HepG2 (cell line): ENCODE results near the gene CTSO. TPM values are rescaled to one million over a fixed set of nuclear protein-coding genes. Genes with fewer than 3 reads are reported as not detected.

Experiments
- ATAC-seq: fragments of 200-7000 bp; cut with Tn5 transposase; 3 replicates; pipeline ENCODE4 v1.9.1; 2020; ENCODE audit warnings: mild to moderate bottlenecking, moderate library complexity
- BruUV-seq: library from RNA; stranded (reverse); fragments of 400-500 nt; replicated peaks from 2 replicates; lab custom pipeline; 2021; lab: Mats Ljungman, UMichigan
- CTCF ChIA-PET: fragments of 300-600 bp; formaldehyde crosslinking; extraction: SDS; loops from one replicate; lab custom pipeline; 2021; ENCODE audit warnings: low total read pairs, inconsistent platforms, low intra/inter-chr PET ratio; lab: Yijun Ruan, JAX
- POLR2A ChIA-PET: fragments of 350-600 bp; sonication (Branson Sonifier 250); formaldehyde crosslinking; loops from one replicate; lab custom pipeline; 2020; ENCODE audit warnings: antibody characterized with exemption, inconsistent platforms; lab: Yijun Ruan, JAX
- DNase-seq: peaks from one replicate; pipeline ENCODE4 v3.0.0-alpha.2; 2015; ENCODE audit warnings: low spot score
- FAIRE-seq: peaks from 3 replicates; lab custom pipeline; 2011; peaks lifted over from hg19 to GRCh38; lab: Jason Lieb, UNC
- H2AFZ ChIP-seq: one replicate; pipeline ENCODE4 v1.6.1; 2011; ENCODE audit warnings: low read length, inconsistent platforms
- H3K27ac ChIP-seq: fragments of 300-600 bp; 3 replicates; pipeline ENCODE4 v1.8.0; 2011; ENCODE audit warnings: mixed run types, mild to moderate bottlenecking, mixed read lengths, low read length, inconsistent platforms; ENCODE audit not compliant: insufficient read depth; ENCODE audit errors: extremely low read length
- H3K27me3 ChIP-seq, 2 experiments: fragments of 200-600 bp in 1 of 2; 2 replicates in 1 of 2; 3 replicates in 1 of 2; pipeline versions ENCODE4 v1.6.0 to v1.8.0; 2011; ENCODE audit warnings: low read length in 2 of 2, mild to moderate bottlenecking in 2 of 2, moderate library complexity in 2 of 2, inconsistent platforms in 1 of 2; ENCODE audit not compliant: insufficient read depth in 2 of 2, control insufficient read depth in 1 of 2
- H3K36me3 ChIP-seq, 2 experiments: fragments of 200-600 bp in 1 of 2; replicated peaks in 1 of 2; 2 replicates in 1 of 2; 3 replicates in 1 of 2; pipeline versions ENCODE4 v1.5.1 to v1.8.0; 2011; ENCODE audit warnings: low read length in 2 of 2, inconsistent platforms in 1 of 2; ENCODE audit not compliant: insufficient read depth in 2 of 2, control insufficient read depth in 1 of 2
- H3K4me1 ChIP-seq: 2 replicates; pipeline ENCODE4 v1.5.1; 2012; ENCODE audit warnings: low read length, inconsistent platforms; ENCODE audit not compliant: insufficient read depth
- H3K4me2 ChIP-seq: 2 replicates; pipeline ENCODE4 v1.6.0; 2011; ENCODE audit warnings: low read depth, low read length, inconsistent platforms
- H3K4me3 ChIP-seq, 3 experiments: fragments of 200-600 bp in 1 of 3; sonication (generic), shearing (Covaris generic) in 1 of 3; replicated peaks in 1 of 3; 2 replicates each; pipeline ENCODE4 v1.5.1; 2011 to 2016; ENCODE audit warnings: low read length in 3 of 3, inconsistent platforms in 2 of 3, low read depth in 2 of 3, mild to moderate bottlenecking in 2 of 3, control low read depth in 1 of 3, mixed read lengths in 1 of 3; ENCODE audit not compliant: insufficient read depth in 1 of 3
- H3K79me2 ChIP-seq: one replicate; pipeline ENCODE4 v1.6.1; 2011; ENCODE audit warnings: low read length, inconsistent platforms; ENCODE audit not compliant: insufficient read depth
- H3K9ac ChIP-seq: 2 replicates; pipeline ENCODE4 v1.6.0; 2011; ENCODE audit warnings: mild to moderate bottlenecking, low read depth, low read length, inconsistent platforms; ENCODE audit not compliant: insufficient read depth
- H3K9me3 ChIP-seq: 2 replicates; pipeline ENCODE4 v1.5.1; 2012; ENCODE audit warnings: mild to moderate bottlenecking, low read length
- H4K20me1 ChIP-seq: 2 replicates; pipeline ENCODE4 v1.6.0; 2011; ENCODE audit warnings: inconsistent platforms, mild to moderate bottlenecking, low read length, moderate library complexity; ENCODE audit not compliant: insufficient read depth
- BRCA1 ChIP-seq: sonication (generic); formaldehyde crosslinking; IDR thresholded peaks from 2 replicates; pipeline ENCODE4 v1.4.0; 2020; ENCODE audit warnings: missing genetic modification reagents
- ELF1 ChIP-seq: sonication (generic); formaldehyde crosslinking; IDR thresholded peaks from 2 replicates; pipeline ENCODE4 v1.4.0; 2020; ENCODE audit warnings: missing genetic modification reagents
- HDAC1 ChIP-seq: sonication (generic); formaldehyde crosslinking; IDR thresholded peaks from 2 replicates; pipeline ENCODE4 v1.5.1; 2020; ENCODE audit warnings: mild to moderate bottlenecking, missing genetic modification reagents
- NFIB ChIP-seq: sonication (generic); formaldehyde crosslinking; IDR thresholded peaks from 2 replicates; pipeline ENCODE4 v1.9.0; 2021; ENCODE audit warnings: missing genetic modification reagents, mild to moderate bottlenecking, borderline replicate concordance
- SALL2 ChIP-seq: sonication (generic); formaldehyde crosslinking; IDR thresholded peaks from 2 replicates; pipeline ENCODE4 v1.8.1; 2023; ENCODE audit warnings: mild to moderate bottlenecking, missing genetic modification reagents, inconsistent platforms
- SRSF4 ChIP-seq: fragments of 200-400 bp; formaldehyde crosslinking; IDR thresholded peaks from one replicate; pipeline ENCODE4 v1.6.1; 2018; ENCODE audit warnings: mild to moderate bottlenecking, low read depth, low read length, moderate library complexity; ENCODE audit not compliant: poor library complexity, severe bottlenecking
- ZNF18 ChIP-seq: sonication (generic); formaldehyde crosslinking; IDR thresholded peaks from 2 replicates; pipeline ENCODE4 v1.8.0; 2022; ENCODE audit warnings: mild to moderate bottlenecking, missing genetic modification reagents; ENCODE audit not compliant: insufficient replicate concordance
- ZNF891 ChIP-seq: sonication (generic); formaldehyde crosslinking; IDR thresholded peaks from 2 replicates; pipeline ENCODE4 v1.5.0; 2020; ENCODE audit warnings: mild to moderate bottlenecking, missing genetic modification reagents
- ZZZ3 ChIP-seq: sonication (generic); formaldehyde crosslinking; IDR thresholded peaks from 2 replicates; pipeline ENCODE4 v1.4.0; 2020; ENCODE audit warnings: missing genetic modification reagents, mild to moderate bottlenecking, borderline replicate concordance
- WGBS: methylation state at CpG from one replicate; pipeline ENCODE4 v1.1.6; 2017; ENCODE audit warnings: low lambda C conversion rate; 5-methylcytosine and 5-hydroxymethylcytosine counted together
- in situ Hi-C: cut with HindIII; loops from 2 replicates; pipeline ENCODE4 v1.10.0; 2017; ENCODE audit warnings: low pct_unique_long_range_greater_than_20kb; ENCODE audit not compliant: extremely low pct_ligation_motif_present
- intact Hi-C: fragments of 100-400 bp; cut with micrococcal nuclease; formaldehyde crosslinking; loops from one replicate; pipeline ENCODE4 v1.10.0; 2022; ENCODE audit not compliant: unreplicated experiment
- polyA plus RNA-seq, 8 experiments: library from polyadenylated mRNA; depleted of rRNA in 3 of 8; stranded (reverse) in 7 of 8; unstranded in 1 of 8; fragments of >200 nt; fragmentation: Illumina TruSeq in 4 of 8; extraction: Trizol in 4 of 8; gene quantifications; 2 replicates each; pipeline versions ENCODE4 v1.2.1 to v1.2.3, GENCODE V29; 2011 to 2016; ENCODE audit warnings: low read depth in 4 of 8, missing spikeins in 1 of 8, mixed read lengths in 1 of 8; ENCODE audit not compliant: insufficient read depth in 1 of 8
- total RNA-seq, 5 experiments: library from RNA; depleted of rRNA; stranded (reverse); fragments of >200 nt; fragmentation: Illumina TruSeq; extraction: Trizol; gene quantifications; 2 replicates each; pipeline ENCODE4 v1.2.3, GENCODE V29; 2016; ENCODE audit warnings: low read depth in 1 of 5

The CTSO gene
- total and polyA plus RNA-seq, 2 of the 13 experiments (the other 11 are each of a cell fraction or from before 2014, with no cell fraction given) = 0.07 to 0.17 TPM

GRCh38 chr4:155931634-155932033 is 22.0 kb downstream of the CTSO start:
- Histone ChIP-seq H3K79me2 (no peaks in the 10 kb centered on the region), H3K9me3 (no peaks in the 10 kb centered on the region), H3K4me2 (no peak overlapping the region), H3K27ac (no peak overlapping the region), H3K4me3 (no peak overlapping the region), H3K9ac (no peak overlapping the region), H3K36me3 (no peaks in the 10 kb centered on the region), H2AFZ (no peak overlapping the region), H4K20me1 (no peaks in the 10 kb centered on the region), H3K27me3 (no peaks in the 10 kb centered on the region), H3K4me1 (no peaks in the 10 kb centered on the region)
- intact Hi-C loops = no loop called here
- no peak for TF ChIP-seq ZNF891
- no peak for TF ChIP-seq NFIB (CRISPR knock-in tag)
- TF ChIP-seq ZNF18 = no peak
- no peak for TF ChIP-seq SALL2
- TF ChIP-seq BRCA1 (CRISPR knock-in tag) = no peak
- no peak for TF ChIP-seq HDAC1 (CRISPR knock-in tag)
- no peak for TF ChIP-seq ZZZ3 (CRISPR knock-in tag)
- TF ChIP-seq ELF1 (CRISPR knock-in tag) = no peak
- no peak for TF ChIP-seq SRSF4
- WGBS = 28% methylated on average over 4 of the region's 4 CpGs
- no peak for FAIRE-seq
- ChIA-PET POLR2A (no interaction called here), CTCF (no interaction called here)
- no peak for ATAC-seq
- in situ Hi-C loops = no loop called here
- no peak for DNase-seq
- no TSS peak for BruUV-seq
